Anterior cingulate cortex (tissue), 58 donors: ENCODE results near the gene GRID2.
A peak's percentile ranks its signal among the peaks of the same experiment; 100 is the strongest.
"Not testable (repeated sequence)": the region's sequence is repeated elsewhere in the genome, so short reads cannot be mapped to it uniquely, and the experiment has no call there.

Experiments
- DNase-seq, 58 donors: peaks; one replicate each; lab custom pipeline; 2025; lab: John Stamatoyannopoulos, UW

GRID2 gene

GRCh38 chr4:92303621-92304027 lies at the start of gene GRID2:
Gene GRID2 (plus strand): TSS chr4:92303966.
- DNase-seq = peak in 57 of 58 donors; percentile 2 to 75 (median 46)

GRCh38 chr4:92253986-92254671 lies 49.6 kb upstream of the GRID2 start:
- no peak for DNase-seq

GRCh38 chr4:92254767-92255442 lies 48.9 kb upstream of the GRID2 start:
- no peak for DNase-seq

GRCh38 chr4:92255920-92256244 lies 47.9 kb upstream of the GRID2 start:
- no peak for DNase-seq

- DNase-seq = no peak
These were observed 45.6 kb upstream of the GRID2 start for GRCh38 chr4:92257931-92258857.

GRCh38 chr4:92261256-92261655 lies 42.5 kb upstream of the GRID2 start:
- DNase-seq = no peak

- no peak for DNase-seq
These were observed 41.4 kb upstream of the GRID2 start for GRCh38 chr4:92262371-92262770.

- DNase-seq = no peak
These were observed 40.8 kb upstream of the GRID2 start for GRCh38 chr4:92263010-92263409.

- no peak for DNase-seq
These were observed 40.2 kb upstream of the GRID2 start for GRCh38 chr4:92263575-92263974.

- no peak for DNase-seq
These were observed 39.6 kb upstream of the GRID2 start for GRCh38 chr4:92264163-92264562.

GRCh38 chr4:92265021-92265420 lies 38.7 kb upstream of the GRID2 start:
- DNase-seq = no peak

GRCh38 chr4:92265798-92266197 lies 38.0 kb upstream of the GRID2 start:
- DNase-seq = no peak

GRCh38 chr4:92266521-92266920 lies 37.2 kb upstream of the GRID2 start:
- DNase-seq = no peak

GRCh38 chr4:92268642-92269041 lies 35.1 kb upstream of the GRID2 start:
- no peak for DNase-seq

- no peak for DNase-seq
These were observed 32.9 kb upstream of the GRID2 start for GRCh38 chr4:92270908-92271307.

- not testable (repeated sequence) for DNase-seq
These were observed 32.2 kb upstream of the GRID2 start for GRCh38 chr4:92271551-92271950.

GRCh38 chr4:92277057-92277881 lies 26.5 kb upstream of the GRID2 start:
- DNase-seq = not testable (repeated sequence)

GRCh38 chr4:92279296-92279695 lies 24.5 kb upstream of the GRID2 start:
- DNase-seq = no peak

GRCh38 chr4:92299152-92299551 lies 4.6 kb upstream of the GRID2 start:
- DNase-seq = no peak

- DNase-seq = peak in 16 of 58 donors; percentile 1 to 50 (median 16)
These were observed 355 bp downstream of the GRID2 start for GRCh38 chr4:92304121-92304520.
